GM12874 (cell line): ENCODE measurements around the gene ATP5F1D.

Source experiments
- CTCF ChIP-seq: IDR thresholded peaks from 2 replicates; pipeline ENCODE4 v1.5.1; 2011; ENCODE audit warnings: low read depth, mild to moderate bottlenecking, control low read depth, low read length, moderate library complexity; ENCODE audit not compliant: insufficient read depth

Gene ATP5F1D

GRCh38 chr19:1241417-1242095 lies at the start of gene ATP5F1D:
Gene ATP5F1D, plus strand, starts transcription at chr19:1241751. Its CDS starts 100 bp downstream, at chr19:1241851.
- no peak for TF ChIP-seq CTCF

GRCh38 chr19:1199531-1199930 lies 42.0 kb upstream of the ATP5F1D start:
- TF ChIP-seq CTCF: no peak

- no peak for TF ChIP-seq CTCF
Observed at GRCh38 chr19:1205114-1206099, 36.1 kb upstream of the ATP5F1D start, which contains the start of gene STK11. Gene STK11, plus strand, starts transcription at chr19:1205778. Its CDS starts 1,136 bp downstream, at chr19:1206914.

GRCh38 chr19:1206150-1206863 lies 35.2 kb upstream of the ATP5F1D start:
- TF ChIP-seq CTCF: no peak

- TF ChIP-seq CTCF: no peak
Observed at GRCh38 chr19:1206864-1207450, 34.6 kb upstream of the ATP5F1D start.

GRCh38 chr19:1210227-1210538 lies 31.4 kb upstream of the ATP5F1D start:
- no peak for TF ChIP-seq CTCF
